H1 (cell line): ENCODE data around the gene MOK. TPM values are rescaled to one million over a fixed set of nuclear protein-coding genes. Genes with fewer than 3 reads are reported as not detected.

ENCODE experiments used
- CTCF ChIA-PET: fragments of 300-600 bp; sonication (Branson Sonifier 250); formaldehyde crosslinking; loops from one replicate; lab custom pipeline; 2021; ENCODE audit not compliant: partially characterized antibody; lab: Charles Lee
- POLR2A ChIA-PET: fragments of 300-600 bp; sonication (Branson Sonifier 250); formaldehyde crosslinking; loops from one replicate; lab custom pipeline; 2021; ENCODE audit warnings: inconsistent platforms; ENCODE audit not compliant: partially characterized antibody; lab: Charles Lee
- DNase-seq, 2 experiments: peaks; one replicate each; pipeline versions ENCODE4 v3.0.0 to v3.0.0-alpha.2; 2010 to 2022; ENCODE audit warnings: low spot score in 2 of 2, low read depth in 1 of 2, mixed read lengths in 1 of 2
- FAIRE-seq: peaks from 2 replicates; lab custom pipeline; 2011; peaks lifted over from hg19 to GRCh38; lab: Jason Lieb, UNC
- H2AFZ ChIP-seq: 2 replicates; pipeline ENCODE4 v1.8.1; 2012; ENCODE audit warnings: low read length, inconsistent platforms
- H2AK5ac ChIP-seq: 2 replicates; pipeline ENCODE4 v1.6.1; 2013; ENCODE audit warnings: low read depth, low read length
- H2BK120ac ChIP-seq: replicated peaks from 2 replicates; pipeline ENCODE3; 2013; ENCODE audit warnings: low read depth, low read length, inconsistent platforms
- H2BK12ac ChIP-seq: 2 replicates; pipeline ENCODE4 v1.6.1; 2013; ENCODE audit warnings: low read depth, low read length
- H2BK15ac ChIP-seq: 2 replicates; pipeline ENCODE4 v1.6.1; 2013; ENCODE audit warnings: low read length
- H2BK20ac ChIP-seq: 2 replicates; pipeline ENCODE4 v1.6.1; 2013; ENCODE audit warnings: low read length
- H2BK5ac ChIP-seq: 2 replicates; pipeline ENCODE4 v1.6.1; 2013; ENCODE audit warnings: low read depth, low read length
- H3K14ac ChIP-seq: 2 replicates; pipeline ENCODE4 v1.6.1; 2013; ENCODE audit warnings: inconsistent platforms; ENCODE audit not compliant: insufficient read length
- H3K18ac ChIP-seq: 2 replicates; pipeline ENCODE4 v1.6.1; 2013; ENCODE audit warnings: low read length; ENCODE audit errors: extremely low read depth
- H3K23ac ChIP-seq: 2 replicates; pipeline ENCODE4 v1.6.1; 2013; ENCODE audit warnings: inconsistent platforms; ENCODE audit not compliant: insufficient read length
- H3K23me2 ChIP-seq: 2 replicates; pipeline ENCODE4 v1.6.1; 2013; ENCODE audit warnings: low read depth, low read length
- H3K27ac ChIP-seq: 2 replicates; pipeline ENCODE4 v1.6.1; 2011; ENCODE audit warnings: low read depth, low read length, inconsistent platforms
- H3K27me3 ChIP-seq, 4 experiments: replicated peaks in 1 of 4; 1 replicate in 1 of 4; 2 replicates in 3 of 4; pipeline versions ENCODE4 v1.6.1 to v1.8.1; 2011 to 2013; ENCODE audit warnings: low read length in 3 of 4, mild to moderate bottlenecking in 3 of 4, inconsistent platforms in 2 of 4, mixed read lengths in 2 of 4, moderate library complexity in 1 of 4; ENCODE audit not compliant: control insufficient read depth in 3 of 4, insufficient read depth in 3 of 4; ENCODE audit errors: extremely low read depth in 1 of 4
- H3K36me3 ChIP-seq, 4 experiments: 2 replicates each; pipeline versions ENCODE4 v1.6.1 to v1.8.1; 2011 to 2013; ENCODE audit warnings: mild to moderate bottlenecking in 4 of 4, low read length in 3 of 4, moderate library complexity in 2 of 4, control low read depth in 1 of 4, inconsistent platforms in 1 of 4; ENCODE audit not compliant: insufficient read depth in 4 of 4, control insufficient read depth in 2 of 4
- H3K4ac ChIP-seq: replicated peaks from 2 replicates; pipeline ENCODE3; 2013; ENCODE audit warnings: low read length, low read depth, mixed read lengths, inconsistent platforms; ENCODE audit not compliant: insufficient read length
- H3K4me1 ChIP-seq, 4 experiments: replicated peaks in 1 of 4; 1 replicate in 1 of 4; 2 replicates in 3 of 4; pipeline versions ENCODE4 v1.6.1 to v1.8.1; 2011 to 2013; ENCODE audit warnings: low read length in 3 of 4, inconsistent platforms in 2 of 4, mixed read lengths in 1 of 4; ENCODE audit not compliant: insufficient read depth in 4 of 4, control insufficient read depth in 3 of 4
- H3K4me2 ChIP-seq, 2 experiments: 2 replicates each; pipeline versions ENCODE4 v1.6.1 to v1.8.1; 2011 to 2013; ENCODE audit warnings: low read depth in 2 of 2, low read length in 2 of 2, control low read depth in 1 of 2, inconsistent platforms in 1 of 2, mild to moderate bottlenecking in 1 of 2; ENCODE audit not compliant: insufficient read depth in 1 of 2
- H3K4me3 ChIP-seq, 4 experiments: fragments of 200-600, 300-600 bp in 1 of 4; sonication (generic), shearing (Covaris generic), sonication (Bioruptor Twin) in 1 of 4; 2 replicates each; pipeline versions ENCODE4 v1.5.1 to v1.8.1; 2011 to 2016; ENCODE audit warnings: low read length in 4 of 4, low read depth in 3 of 4, control low read depth in 2 of 4, inconsistent platforms in 2 of 4, mild to moderate bottlenecking in 2 of 4, mixed read lengths in 1 of 4, moderate library complexity in 1 of 4; ENCODE audit not compliant: insufficient read depth in 2 of 4; ENCODE audit errors: extremely low read depth in 1 of 4
- H3K56ac ChIP-seq: replicated peaks from 2 replicates; pipeline ENCODE3; 2013; ENCODE audit warnings: low read depth, mild to moderate bottlenecking, mixed read lengths, low read length, inconsistent platforms; ENCODE audit not compliant: insufficient read length
- H3K79me1 ChIP-seq: 2 replicates; pipeline ENCODE4 v1.6.1; 2013; ENCODE audit warnings: low read depth, low read length, control low read depth
- H3K79me2 ChIP-seq, 2 experiments: 2 replicates each; pipeline versions ENCODE4 v1.6.1 to v1.8.1; 2012 to 2013; ENCODE audit warnings: low read length in 2 of 2, mild to moderate bottlenecking in 2 of 2, inconsistent platforms in 1 of 2; ENCODE audit not compliant: insufficient read depth in 2 of 2, control insufficient read depth in 1 of 2
- H3K9ac ChIP-seq, 4 experiments: replicated peaks in 1 of 4; 1 replicate in 1 of 4; 2 replicates in 3 of 4; pipeline versions ENCODE4 v1.6.1 to v1.8.1; 2011 to 2013; ENCODE audit warnings: low read depth in 3 of 4, low read length in 3 of 4, control low read depth in 2 of 4, mild to moderate bottlenecking in 2 of 4, moderate library complexity in 2 of 4, inconsistent platforms in 1 of 4; ENCODE audit errors: extremely low read depth in 1 of 4
- H3K9me3 ChIP-seq, 2 experiments: 2 replicates each; pipeline versions ENCODE4 v1.6.1 to v1.8.1; 2012 to 2013; ENCODE audit warnings: mild to moderate bottlenecking in 2 of 2, moderate library complexity in 2 of 2, control low read depth in 1 of 2, inconsistent platforms in 1 of 2, low read depth in 1 of 2, low read length in 1 of 2, mixed read lengths in 1 of 2; ENCODE audit not compliant: insufficient read depth in 2 of 2
- H4K20me1 ChIP-seq, 2 experiments: replicated peaks in 1 of 2; 2 replicates each; pipeline versions ENCODE3 to v1.8.1; 2011 to 2013; ENCODE audit warnings: inconsistent platforms in 2 of 2, low read length in 2 of 2, mild to moderate bottlenecking in 1 of 2; ENCODE audit not compliant: insufficient read depth in 2 of 2, control insufficient read depth in 1 of 2
- H4K5ac ChIP-seq: 2 replicates; pipeline ENCODE4 v1.6.1; 2013; ENCODE audit warnings: low read length, low read depth, mixed read lengths, inconsistent platforms; ENCODE audit not compliant: insufficient read length
- H4K8ac ChIP-seq: 2 replicates; pipeline ENCODE4 v1.8.0; 2013; ENCODE audit warnings: mild to moderate bottlenecking, moderate library complexity, low read length, inconsistent platforms; ENCODE audit not compliant: insufficient read depth; ENCODE audit errors: extremely low read depth
- H4K91ac ChIP-seq: replicated peaks from 2 replicates; pipeline ENCODE3; 2013; ENCODE audit warnings: low read length, mixed read lengths, inconsistent platforms; ENCODE audit not compliant: insufficient read length
- CHD1 ChIP-seq: IDR thresholded peaks from 2 replicates; pipeline ENCODE4 v1.6.1; 2012; ENCODE audit warnings: low read depth, low read length, improper control_type of control experiment
- EP300 ChIP-seq, 2 experiments: IDR thresholded peaks; 1 replicate in 1 of 2; 2 replicates in 1 of 2; pipeline ENCODE4 v1.6.1; 2011 to 2012; ENCODE audit warnings: low read depth in 2 of 2, low read length in 2 of 2, mild to moderate bottlenecking in 2 of 2, borderline replicate concordance in 1 of 2, inconsistent platforms in 1 of 2, moderate library complexity in 1 of 2
- HDAC6 ChIP-seq: IDR thresholded peaks from one replicate; pipeline ENCODE4 v1.7.1; 2012; ENCODE audit warnings: low read depth, mild to moderate bottlenecking, inconsistent platforms, low read length, moderate library complexity
- JUND ChIP-seq: IDR thresholded peaks from 2 replicates; pipeline ENCODE4 v1.6.1; 2011; ENCODE audit warnings: mild to moderate bottlenecking, improper control_type of control experiment, low read length
- KDM1A ChIP-seq: fragments of 200-600, 300-600 bp; sonication (generic); IDR thresholded peaks from 2 replicates; pipeline ENCODE4 v1.7.1; 2016; ENCODE audit warnings: mild to moderate bottlenecking, low read length, borderline replicate concordance
- NANOG ChIP-seq: IDR thresholded peaks from 2 replicates; pipeline ENCODE4 v1.6.1; 2011; ENCODE audit warnings: low read length, low read depth, mild to moderate bottlenecking, inconsistent platforms; ENCODE audit not compliant: insufficient read depth, poor library complexity, severe bottlenecking
- RFX5 ChIP-seq: IDR thresholded peaks from 2 replicates; pipeline ENCODE4 v1.6.1; 2011; ENCODE audit warnings: low read depth, low read length, improper control_type of control experiment, borderline replicate concordance
- SP4 ChIP-seq: IDR thresholded peaks from 2 replicates; pipeline ENCODE4 v1.6.1; 2012; ENCODE audit warnings: low read length, inconsistent platforms
- SRF ChIP-seq: IDR thresholded peaks from 2 replicates; pipeline ENCODE4 v1.6.1; 2011; ENCODE audit warnings: mild to moderate bottlenecking, low read depth, low read length, moderate library complexity
- TAF1 ChIP-seq: IDR thresholded peaks from 2 replicates; pipeline ENCODE4 v1.6.1; 2011; ENCODE audit warnings: mild to moderate bottlenecking, low read depth, low read length
- ZNF274 ChIP-seq: IDR thresholded peaks from 2 replicates; pipeline ENCODE4 v1.7.0; 2012; ENCODE audit warnings: low read length, borderline replicate concordance; ENCODE audit errors: extremely low read depth
- WGBS, 2 experiments: shearing (Covaris generic) in 1 of 2; methylation state at CpG; one replicate each; pipeline versions ENCODE4 v1.1.6 to v1.1.7; 2013 to 2015; ENCODE audit warnings: low lambda C conversion rate in 2 of 2, mixed read lengths in 2 of 2, inconsistent platforms in 1 of 2, low coverage in 1 of 2, missing lambda C conversion rate in 1 of 2; ENCODE audit not compliant: insufficient replicate concordance in 2 of 2, insufficient coverage in 1 of 2, insufficient read length in 1 of 2; ENCODE audit errors: extremely low coverage in 1 of 2, missing lambda C conversion rate in 1 of 2; 5-methylcytosine and 5-hydroxymethylcytosine counted together
- polyA plus RNA-seq, 7 experiments: library from polyadenylated mRNA; depleted of rRNA in 3 of 7; stranded (reverse) in 5 of 7; unstranded in 2 of 7; fragments of >200 nt in 5 of 7; fragments of 200-250 nt in 2 of 7; gene quantifications; 1 replicate in 5 of 7; 2 replicates in 1 of 7; 4 replicates in 1 of 7; pipeline versions ENCODE4 v1.2.1 to v1.2.3, GENCODE V29; 2011 to 2013; ENCODE audit warnings: missing spikeins in 2 of 7, mixed read lengths in 2 of 7
- total RNA-seq: library from RNA; stranded (reverse); fragmentation: NEBNext Ultra II Directional; extraction: Animal tissue kit (Norgen Biotek cat#: 25700); gene quantifications from 2 replicates; pipeline ENCODE4 v1.2.1, GENCODE V29; 2021

MOK gene
- total and polyA plus RNA-seq, 2 of the 8 experiments (the other 6 are each of a cell fraction or from before 2014, with no cell fraction given), result 2.1 to 2.5 TPM

DNA sequence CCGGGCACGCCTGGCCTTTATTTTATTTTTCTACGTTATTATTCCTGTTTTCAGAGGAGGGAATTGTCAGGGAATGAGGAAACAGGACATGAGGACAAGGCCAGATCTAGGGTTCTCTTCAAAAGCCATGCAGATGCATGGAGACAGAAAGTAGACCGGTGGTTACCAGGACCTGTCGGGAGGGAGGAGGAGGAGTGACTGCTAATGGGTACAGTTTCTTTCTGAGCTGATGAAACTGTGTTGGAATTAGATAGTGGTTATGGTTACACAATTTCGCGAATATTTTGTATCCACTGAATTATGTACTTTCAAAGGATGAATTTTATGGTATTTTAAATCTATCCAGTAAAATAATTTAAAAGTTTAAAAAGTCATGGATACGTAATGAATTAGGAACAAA is 25.8 kb upstream of the MOK start:
- Histone ChIP-seq H3K56ac (no peak overlapping the region), H4K5ac (no peak overlapping the region), H2BK12ac (no peak overlapping the region), H3K9ac (no peak overlapping the region), H3K4me3 (no peak overlapping the region), H3K36me3 (peaks cover 2 to 16% (median 3%) of the 10 kb centered on the region in 4 experiments; a peak in 5 of 8 replicates), H3K79me1 (no peaks in the 10 kb centered on the region), H3K4me2 (no peak overlapping the region), H4K91ac (no peak overlapping the region), H2BK20ac (no peak overlapping the region), H3K27ac (no peak overlapping the region), H3K14ac (no peak overlapping the region), H4K20me1 (peaks cover 1 to 2% of the 10 kb centered on the region in 2 experiments), H2BK120ac (no peak overlapping the region), H2AK5ac (no peak overlapping the region), H4K8ac (no peak overlapping the region), H3K4ac (no peak overlapping the region), H3K18ac (no peak overlapping the region), H3K23me2 (no peaks in the 10 kb centered on the region), H2AFZ (no peak overlapping the region), H2BK15ac (no peak overlapping the region), H3K4me1 (no peaks in the 10 kb centered on the region), H3K27me3 (no peaks in the 10 kb centered on the region), H2BK5ac (no peak overlapping the region), H3K9me3 (no peaks in the 10 kb centered on the region), H3K23ac (no peak overlapping the region), H3K79me2 (no peaks in the 10 kb centered on the region)
- ChIA-PET POLR2A (no interaction called here), CTCF (interaction anchor here (4.2 kb wide), 1 partner anchor 9 kb away, joined by 22 read pairs; no protein-coding TSS in a partner anchor)
- TF ChIP-seq HDAC6 (no peak), NANOG (no peak), ZNF274 (no peak), SRF (no peak), CHD1 (no peak), SP4 (no peak), KDM1A (no peak), RFX5 (no peak), JUND (no peak), EP300 (IDR thresholded peaks at IDR 0.05; ENCODE audit: borderline replicate concordance in 1 of 2, low read depth in 2 of 2, low read length in 2 of 2) (no peak), TAF1 (no peak)
- 89% methylated on average over 8 of the region's 8 CpGs; no CpG with 5 or more reads in 1 of the 2 experiments for WGBS, 2 experiments
- FAIRE-seq (no peak), DNase-seq (no peak)
